IMR-90 (cell line): ENCODE data around the gene BTBD18. TPM values are rescaled to one million over a fixed set of nuclear protein-coding genes. Genes with fewer than 3 reads are reported as not detected.
A peak's percentile ranks its signal among the peaks of the same experiment; 100 is the strongest.

Source experiments
- ATAC-seq: fragments of 200-7000 bp; cut with Tn5 transposase; 2 replicates; pipeline ENCODE4 v1.9.1; 2020; ENCODE audit warnings: low read depth, mild to moderate bottlenecking, moderate library complexity
- Bru-seq: library from RNA; stranded (reverse); fragments of 400-500 nt; gene quantifications from one replicate; lab custom pipeline; 2021; lab: Mats Ljungman, UMichigan
- BruChase-seq, 2 experiments: library from RNA; stranded (reverse); fragments of 400-500 nt; gene quantifications; one replicate each; lab custom pipeline; 2021; lab: Mats Ljungman, UMichigan
- BruUV-seq: library from RNA; stranded (reverse); fragments of 400-500 nt; replicated peaks from 2 replicates; lab custom pipeline; 2021; lab: Mats Ljungman, UMichigan
- CTCF ChIA-PET: fragments of 300-600 bp; formaldehyde crosslinking; extraction: SDS; loops from one replicate; lab custom pipeline; 2021; ENCODE audit warnings: antibody characterized with exemption; lab: Yijun Ruan, JAX
- POLR2A ChIA-PET: fragments of 300-600 bp; sonication (Branson Sonifier 250); formaldehyde crosslinking; loops from one replicate; lab custom pipeline; 2022; ENCODE audit warnings: antibody characterized with exemption; ENCODE audit not compliant: unreplicated experiment; lab: Charles Lee
- DNase-seq: peaks from one replicate; pipeline ENCODE4 v3.0.0; 2013
- H2AFZ ChIP-seq: replicated peaks from 2 replicates; pipeline ENCODE3; 2013; ENCODE audit warnings: low read length, mild to moderate bottlenecking; ENCODE audit not compliant: poor library complexity
- H2AK5ac ChIP-seq: 2 replicates; pipeline ENCODE4 v1.6.1; 2013; ENCODE audit warnings: low read depth, low read length, inconsistent platforms
- H2AK9ac ChIP-seq: replicated peaks from 2 replicates; pipeline ENCODE3; 2013; ENCODE audit warnings: mild to moderate bottlenecking, low read depth, low read length, moderate library complexity; ENCODE audit not compliant: poor library complexity
- H2BK120ac ChIP-seq: 2 replicates; pipeline ENCODE4 v1.6.1; 2013; ENCODE audit warnings: low read depth, low read length, inconsistent platforms
- H2BK15ac ChIP-seq: 3 replicates; pipeline ENCODE4 v1.6.1; 2013; ENCODE audit warnings: low read depth, low read length, inconsistent platforms
- H2BK20ac ChIP-seq: 2 replicates; pipeline ENCODE4 v1.6.1; 2013; ENCODE audit warnings: low read depth, mild to moderate bottlenecking, inconsistent platforms, low read length, moderate library complexity
- H2BK5ac ChIP-seq: 2 replicates; pipeline ENCODE4 v1.6.1; 2013; ENCODE audit warnings: mild to moderate bottlenecking, low read depth, low read length, inconsistent platforms; ENCODE audit not compliant: poor library complexity, severe bottlenecking
- H3K14ac ChIP-seq: replicated peaks from 2 replicates; pipeline ENCODE4 v1.6.1; 2013; ENCODE audit warnings: low read depth, low read length, inconsistent platforms
- H3K18ac ChIP-seq: 2 replicates; pipeline ENCODE4 v1.6.1; 2013; ENCODE audit warnings: low read depth, low read length, control low read depth
- H3K23ac ChIP-seq: 2 replicates; pipeline ENCODE4 v1.6.1; 2013; ENCODE audit warnings: low read depth, low read length, inconsistent platforms
- H3K27ac ChIP-seq: 2 replicates; pipeline ENCODE4 v1.5.1; 2013; ENCODE audit warnings: mild to moderate bottlenecking, control low read depth, low read length; ENCODE audit not compliant: insufficient read depth
- H3K27me3 ChIP-seq: 2 replicates; pipeline ENCODE4 v1.6.1; 2013; ENCODE audit warnings: low read length; ENCODE audit not compliant: control insufficient read depth, insufficient read depth
- H3K36me3 ChIP-seq: 2 replicates; pipeline ENCODE4 v1.6.1; 2013; ENCODE audit warnings: low read length, mixed read lengths; ENCODE audit not compliant: control insufficient read depth, insufficient read depth
- H3K4ac ChIP-seq: 2 replicates; pipeline ENCODE4 v1.6.1; 2013; ENCODE audit warnings: low read depth, low read length, inconsistent platforms
- H3K4me1 ChIP-seq: 2 replicates; pipeline ENCODE4 v1.6.1; 2013; ENCODE audit warnings: low read length, mixed read lengths; ENCODE audit not compliant: control insufficient read depth, insufficient read depth
- H3K4me2 ChIP-seq: 2 replicates; pipeline ENCODE4 v1.6.1; 2013; ENCODE audit warnings: low read depth, mild to moderate bottlenecking, control low read depth, low read length, moderate library complexity
- H3K4me3 ChIP-seq: 2 replicates; pipeline ENCODE4 v1.5.1; 2013; ENCODE audit warnings: low read depth, mild to moderate bottlenecking, control low read depth, low read length, moderate library complexity; ENCODE audit not compliant: insufficient read depth
- H3K56ac ChIP-seq: 2 replicates; pipeline ENCODE4 v1.6.1; 2013; ENCODE audit warnings: low read length, inconsistent platforms; ENCODE audit not compliant: insufficient read depth; ENCODE audit errors: extremely low read depth
- H3K79me1 ChIP-seq, 2 experiments: 2 replicates each; pipeline ENCODE4 v1.6.1; 2013; ENCODE audit warnings: low read length in 2 of 2, inconsistent platforms in 1 of 2, low read depth in 1 of 2
- H3K9ac ChIP-seq: 2 replicates; pipeline ENCODE4 v1.6.1; 2013; ENCODE audit warnings: low read depth, low read length, control low read depth
- H3K9me1 ChIP-seq: 2 replicates; pipeline ENCODE4 v1.6.1; 2013; ENCODE audit warnings: low read length, inconsistent platforms; ENCODE audit not compliant: insufficient read depth
- H3K9me3 ChIP-seq: 2 replicates; pipeline ENCODE4 v1.6.1; 2013; ENCODE audit warnings: low read length; ENCODE audit not compliant: control insufficient read depth, insufficient read depth
- H4K20me1 ChIP-seq: 2 replicates; pipeline ENCODE4 v1.6.1; 2013; ENCODE audit warnings: low read length, inconsistent platforms; ENCODE audit not compliant: insufficient read depth
- H4K5ac ChIP-seq: 2 replicates; pipeline ENCODE4 v1.6.1; 2013; ENCODE audit warnings: mild to moderate bottlenecking, low read depth, low read length, control low read depth
- H4K8ac ChIP-seq, 2 experiments: 2 replicates each; pipeline ENCODE4 v1.6.1; 2013; ENCODE audit warnings: low read depth in 2 of 2, low read length in 2 of 2, control low read depth in 1 of 2, inconsistent platforms in 1 of 2
- H4K91ac ChIP-seq: 2 replicates; pipeline ENCODE4 v1.6.1; 2013; ENCODE audit warnings: low read depth, low read length, inconsistent platforms; ENCODE audit not compliant: insufficient read depth
- MAFK ChIP-seq: IDR thresholded peaks from 2 replicates; pipeline ENCODE4 v1.6.1; 2012; ENCODE audit warnings: low read depth, low read length, improper control_type of control experiment
- RAD21 ChIP-seq: IDR thresholded peaks from 2 replicates; pipeline ENCODE4 v1.6.1; 2012; ENCODE audit warnings: low read length, improper control_type of control experiment
- RFX5 ChIP-seq: IDR thresholded peaks from 2 replicates; pipeline ENCODE4 v1.8.0; 2012; ENCODE audit warnings: low read depth, mild to moderate bottlenecking, low read length, moderate library complexity
- SMC3 ChIP-seq: fragments of 150-350 bp; IDR thresholded peaks from 2 replicates; pipeline ENCODE4 v1.6.1; 2016; ENCODE audit warnings: low read depth, mild to moderate bottlenecking, antibody characterized with exemption, low read length, moderate library complexity
- USF2 ChIP-seq: fragments of 150-350 bp; IDR thresholded peaks from 2 replicates; pipeline ENCODE4 v1.6.1; 2017; ENCODE audit warnings: mild to moderate bottlenecking, antibody characterized with exemption, low read length, low read depth
- WGBS, 2 experiments: methylation state at CpG; one replicate each; pipeline versions ENCODE4 v1.1.5 to v1.1.7; 2013; ENCODE audit warnings: missing lambda C conversion rate in 2 of 2; ENCODE audit not compliant: insufficient read length in 1 of 2; ENCODE audit errors: extremely low coverage in 2 of 2; 5-methylcytosine and 5-hydroxymethylcytosine counted together
- dilution Hi-C: fragments of 300-500 bp; cut with HindIII; formaldehyde crosslinking; loops from one replicate; pipeline ENCODE4 v1.14.3; 2018; ENCODE audit warnings: low sequenced_read_pairs; ENCODE audit not compliant: unreplicated experiment
- in situ Hi-C: fragments of 300-500 bp; cut with MboI; formaldehyde crosslinking; loops from 3 replicates; pipeline ENCODE4 v1.14.3; 2019; ENCODE audit warnings: low sequenced_read_pairs, inconsistent platforms, mixed read lengths
- intact Hi-C: fragments of 100-400 bp; cut with micrococcal nuclease; formaldehyde crosslinking; loops from 2 replicates; pipeline ENCODE4 v1.10.0; 2022
- long read RNA-seq: library from polyadenylated mRNA; unstranded; transcript quantifications from one replicate; pipeline ENCODE4 v2.0.0, GENCODE V29; 2021; ENCODE audit not compliant: unreplicated experiment
- polyA plus RNA-seq, 3 experiments: library from polyadenylated mRNA; depleted of rRNA; stranded (reverse); fragments of >200 nt; gene quantifications; 2 replicates each; pipeline ENCODE4 v1.2.3, GENCODE V29; 2012; ENCODE audit warnings: low replicate concordance in 1 of 3
- total RNA-seq: library from RNA; depleted of rRNA; stranded (reverse); fragments of >200 nt; gene quantifications from 2 replicates; pipeline ENCODE4 v1.2.3, GENCODE V29; 2012; rRNA removed
- TF ChIP-seq, protein P1 (sequence below): fragments of 150-350 bp; IDR thresholded peaks from 2 replicates; pipeline ENCODE4 v1.6.1; 2016; ENCODE audit warnings: low read depth, mild to moderate bottlenecking, low read length, moderate library complexity, borderline replicate concordance
- TF ChIP-seq, protein P2 (sequence below): conservative IDR thresholded peaks from 2 replicates; pipeline ENCODE4 v1.5.1; 2012; ENCODE audit warnings: mild to moderate bottlenecking, low read depth, low read length, improper control_type of control experiment

Gene BTBD18
- total RNA-seq, result not detected in 2 replicates
- not detected in 2 replicates for polyA plus RNA-seq (2012; rRNA removed)
- polyA plus RNA-seq (2012; cell fraction: cytosol; rRNA removed), result not detected in 2 replicates
- not detected in 2 replicates for polyA plus RNA-seq (2012; cell fraction: nucleus; rRNA removed; ENCODE audit: low replicate concordance)
- Bru-seq, nascent RNA, result percentile 13 among the genes with signal in this experiment
- BruChase-seq, experiment 1, labeled RNA remaining after a 6-hour chase, result percentile 12 among the genes with signal in this experiment
- percentile 9 among the genes with signal in this experiment for BruChase-seq, experiment 2, labeled RNA remaining after a 2-hour chase
- long read RNA-seq, partial matches to known transcripts, result 0 of 1 reads
- long read RNA-seq, other reads (novel, unspliced or antisense), result 1 of 1 reads

- H2AFZ ChIP-seq, result no peak within 1 kb of the TSS
- no peak within 1 kb of the TSS for H2BK15ac ChIP-seq
- H3K4me1 ChIP-seq, result no peaks in the 10 kb centered on the region
- no peak within 1 kb of the TSS for H4K5ac ChIP-seq
- H2BK120ac ChIP-seq, result no peak within 1 kb of the TSS
- no peak within 1 kb of the TSS for H2AK9ac ChIP-seq
- no peak within 1 kb of the TSS for H3K4ac ChIP-seq
- no peak within 1 kb of the TSS for H3K4me3 ChIP-seq
- BruUV-seq, result no TSS peak
- H3K9me3 ChIP-seq, result no peaks in the 10 kb centered on the region
- WGBS, 2 experiments, result no CpG with 5 or more reads among the region's 10 CpGs
- H3K79me1 ChIP-seq, result no peaks in the 10 kb centered on the region
- in situ Hi-C loops, result no loop called here
- no peaks in the 10 kb centered on the region for H3K27me3 ChIP-seq
- dilution Hi-C loops, result no loop called here
- no peaks in the 10 kb centered on the region for H4K20me1 ChIP-seq
- no peak within 1 kb of the TSS for H2BK20ac ChIP-seq
- intact Hi-C loops, result no loop called here
- H3K9me1 ChIP-seq, result no peaks in the 10 kb centered on the region
- no peak within 1 kb of the TSS for H3K23ac ChIP-seq
- CTCF ChIA-PET, result interaction anchor here (0.6 to 1.0 kb wide), 4 partner anchors 10 to 772 kb away, joined by 3 to 7 read pairs (median 4); partner anchors contain the start of gene CTNND1
- H4K8ac ChIP-seq, result no peak within 1 kb of the TSS
- peak; percentile 58 for DNase-seq
- no peak within 1 kb of the TSS for H3K56ac ChIP-seq
- H3K27ac ChIP-seq, result no peak within 1 kb of the TSS
- no peaks in the 10 kb centered on the region for H3K36me3 ChIP-seq
- TF ChIP-seq RAD21 (peak; percentile 64), SMC3 (peak; percentile 70), MAFK (no peak), USF2 (no peak), RFX5 (no peak)
- TF ChIP-seq, protein P1, sequence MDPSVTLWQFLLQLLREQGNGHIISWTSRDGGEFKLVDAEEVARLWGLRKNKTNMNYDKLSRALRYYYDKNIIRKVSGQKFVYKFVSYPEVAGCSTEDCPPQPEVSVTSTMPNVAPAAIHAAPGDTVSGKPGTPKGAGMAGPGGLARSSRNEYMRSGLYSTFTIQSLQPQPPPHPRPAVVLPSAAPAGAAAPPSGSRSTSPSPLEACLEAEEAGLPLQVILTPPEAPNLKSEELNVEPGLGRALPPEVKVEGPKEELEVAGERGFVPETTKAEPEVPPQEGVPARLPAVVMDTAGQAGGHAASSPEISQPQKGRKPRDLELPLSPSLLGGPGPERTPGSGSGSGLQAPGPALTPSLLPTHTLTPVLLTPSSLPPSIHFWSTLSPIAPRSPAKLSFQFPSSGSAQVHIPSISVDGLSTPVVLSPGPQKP, result no peak
- TF ChIP-seq, protein P2, sequence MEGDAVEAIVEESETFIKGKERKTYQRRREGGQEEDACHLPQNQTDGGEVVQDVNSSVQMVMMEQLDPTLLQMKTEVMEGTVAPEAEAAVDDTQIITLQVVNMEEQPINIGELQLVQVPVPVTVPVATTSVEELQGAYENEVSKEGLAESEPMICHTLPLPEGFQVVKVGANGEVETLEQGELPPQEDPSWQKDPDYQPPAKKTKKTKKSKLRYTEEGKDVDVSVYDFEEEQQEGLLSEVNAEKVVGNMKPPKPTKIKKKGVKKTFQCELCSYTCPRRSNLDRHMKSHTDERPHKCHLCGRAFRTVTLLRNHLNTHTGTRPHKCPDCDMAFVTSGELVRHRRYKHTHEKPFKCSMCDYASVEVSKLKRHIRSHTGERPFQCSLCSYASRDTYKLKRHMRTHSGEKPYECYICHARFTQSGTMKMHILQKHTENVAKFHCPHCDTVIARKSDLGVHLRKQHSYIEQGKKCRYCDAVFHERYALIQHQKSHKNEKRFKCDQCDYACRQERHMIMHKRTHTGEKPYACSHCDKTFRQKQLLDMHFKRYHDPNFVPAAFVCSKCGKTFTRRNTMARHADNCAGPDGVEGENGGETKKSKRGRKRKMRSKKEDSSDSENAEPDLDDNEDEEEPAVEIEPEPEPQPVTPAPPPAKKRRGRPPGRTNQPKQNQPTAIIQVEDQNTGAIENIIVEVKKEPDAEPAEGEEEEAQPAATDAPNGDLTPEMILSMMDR, result peak; percentile 58
- no peak within 1 kb of the TSS for H3K14ac ChIP-seq
- POLR2A ChIA-PET, result interaction anchor here (1.0 kb wide), 1 partner anchor 9 kb away, joined by 3 read pairs; the partner anchor contains the start of gene CTNND1
- no peak within 1 kb of the TSS for H2BK5ac ChIP-seq
- no peak within 1 kb of the TSS for H4K91ac ChIP-seq
- H3K9ac ChIP-seq, result no peak within 1 kb of the TSS
- H3K4me2 ChIP-seq, result no peak within 1 kb of the TSS
- ATAC-seq, result peak; percentile 93
- H3K18ac ChIP-seq, result no peak within 1 kb of the TSS
- no peak within 1 kb of the TSS for H2AK5ac ChIP-seq
Observed at GRCh38 chr11:57751676-57752253, at the start of gene BTBD18. BTBD18 (minus strand) TSS chr11:57751819; CDS start chr11:57751188, 631 bp downstream.
